GM19240 (cell line): ENCODE data around the gene TMEM95.
"Not testable (repeated sequence)": the region's sequence is repeated elsewhere in the genome, so short reads cannot be mapped to it uniquely, and the experiment has no call there.

ENCODE experiments used
- DNase-seq: peaks from one replicate; pipeline ENCODE4 v3.0.0; 2011; ENCODE audit warnings: low spot score; ENCODE audit not compliant: insufficient read length

Gene TMEM95

DNA sequence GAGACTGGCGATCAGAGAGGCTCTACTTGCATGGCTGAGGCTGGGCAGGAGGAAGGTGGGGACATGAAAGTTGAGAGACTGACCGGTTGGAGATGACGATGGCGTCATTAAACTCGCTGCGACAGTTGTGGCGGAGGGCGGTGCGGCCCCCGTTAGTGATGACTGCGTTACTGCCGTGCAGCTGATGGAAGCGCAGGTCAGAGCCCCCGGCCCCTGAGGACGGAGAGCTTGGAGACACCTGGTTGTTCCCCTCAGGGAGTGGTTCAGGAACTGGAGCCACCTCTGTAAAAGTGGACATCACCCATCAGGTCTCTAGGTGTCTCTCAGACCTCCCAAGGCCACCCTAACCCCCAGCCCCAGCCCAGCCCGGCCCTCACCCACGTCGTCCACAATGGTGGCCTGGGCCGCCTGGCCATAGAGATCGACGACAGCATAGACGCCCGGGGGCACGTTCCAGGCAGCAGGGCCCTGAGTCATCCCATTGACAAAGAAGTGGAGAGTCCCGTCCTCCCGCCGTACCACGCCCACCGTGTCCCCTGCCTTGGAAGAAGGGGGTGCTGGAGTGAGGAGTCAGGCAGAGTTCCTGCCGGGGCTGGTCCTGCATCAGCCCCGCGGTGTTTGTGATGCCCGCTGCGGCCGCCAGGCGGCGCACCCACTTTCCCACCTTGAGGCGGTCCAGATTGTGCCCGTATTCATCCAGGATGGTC is 31.1 kb upstream of the TMEM95 start:
- DNase-seq, result no peak

DNA sequence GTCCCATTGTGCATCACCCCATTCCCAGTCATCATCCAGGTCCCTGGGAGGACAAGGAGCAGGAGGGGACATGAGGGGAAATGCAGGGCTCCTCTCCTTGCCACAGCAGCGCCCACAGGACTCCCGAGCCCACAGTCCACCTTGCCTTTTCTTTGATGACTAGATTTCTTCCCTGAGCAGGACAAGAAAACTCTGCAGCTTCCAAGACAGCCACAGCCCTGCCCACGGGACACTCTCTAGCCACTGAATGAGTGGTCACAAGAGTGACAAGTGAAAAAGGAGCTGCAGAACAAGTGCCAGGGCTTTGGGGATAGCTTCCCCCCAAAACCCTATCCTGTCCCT is 30.5 kb upstream of the TMEM95 start:
- no peak for DNase-seq

DNA sequence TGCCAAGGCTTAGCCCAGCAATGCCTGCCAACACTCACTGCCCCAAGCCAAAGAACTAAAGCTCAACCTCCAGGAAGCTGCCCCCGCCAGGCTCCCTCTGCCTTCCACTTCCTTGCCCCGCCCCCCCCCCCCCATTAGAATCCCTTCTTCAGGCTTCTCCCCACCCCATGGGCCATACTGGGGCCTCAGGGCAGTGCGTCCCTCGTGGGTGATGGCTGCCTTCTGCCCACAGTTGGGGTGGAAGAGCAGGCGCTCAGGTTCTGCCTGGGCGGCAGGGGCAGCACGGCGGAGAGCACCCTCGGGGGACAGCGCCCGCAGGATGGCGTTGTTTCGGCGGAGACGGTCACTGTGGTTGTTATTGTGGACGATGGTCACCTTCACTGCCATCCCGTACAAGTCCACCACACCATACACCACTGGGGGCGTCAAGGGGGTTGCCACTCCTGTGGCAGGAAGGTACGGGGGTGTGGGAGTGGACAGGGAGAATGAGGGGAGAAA is 29.9 kb upstream of the TMEM95 start:
- DNase-seq, result no peak

DNA sequence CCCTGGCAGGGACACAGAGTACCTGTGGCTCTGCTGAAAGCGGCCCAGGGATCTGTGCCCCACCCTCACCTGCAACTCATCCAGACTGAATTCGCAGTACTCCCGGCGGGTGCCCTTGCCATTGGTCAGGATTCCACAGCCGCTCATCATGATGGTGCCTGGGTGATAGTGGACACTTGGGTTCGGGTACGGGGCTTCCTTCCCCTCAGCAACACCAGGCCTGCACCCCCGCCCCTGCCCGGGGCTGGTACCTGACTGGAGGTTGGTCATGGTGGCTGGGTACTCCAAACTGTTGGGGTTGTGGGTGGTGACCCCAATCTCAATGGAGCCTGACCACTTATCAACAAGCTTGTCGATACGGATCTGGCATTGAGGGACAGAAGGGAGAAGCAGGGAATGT is 28.8 kb upstream of the TMEM95 start:
- no peak for DNase-seq

DNA sequence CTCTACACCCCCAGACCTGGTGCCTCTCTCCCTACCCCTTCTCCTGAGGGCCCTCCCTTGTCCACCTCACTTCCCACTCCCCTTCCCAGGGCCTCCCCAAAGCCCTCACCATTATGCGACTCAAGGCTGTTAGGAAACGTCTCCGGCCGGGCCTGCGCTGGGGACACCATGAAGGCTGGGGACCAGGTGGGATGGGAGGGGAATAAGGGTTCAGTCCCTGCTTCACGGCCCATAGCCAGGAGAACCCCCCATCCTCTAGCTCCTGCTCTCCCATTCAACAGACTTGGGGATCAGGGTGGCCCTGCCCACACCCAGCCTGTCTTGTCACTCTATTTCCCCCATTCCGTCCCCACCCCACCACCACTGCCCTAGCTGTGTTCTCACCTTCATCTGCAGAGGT is 27.9 kb upstream of the TMEM95 start:
- no peak for DNase-seq

DNA sequence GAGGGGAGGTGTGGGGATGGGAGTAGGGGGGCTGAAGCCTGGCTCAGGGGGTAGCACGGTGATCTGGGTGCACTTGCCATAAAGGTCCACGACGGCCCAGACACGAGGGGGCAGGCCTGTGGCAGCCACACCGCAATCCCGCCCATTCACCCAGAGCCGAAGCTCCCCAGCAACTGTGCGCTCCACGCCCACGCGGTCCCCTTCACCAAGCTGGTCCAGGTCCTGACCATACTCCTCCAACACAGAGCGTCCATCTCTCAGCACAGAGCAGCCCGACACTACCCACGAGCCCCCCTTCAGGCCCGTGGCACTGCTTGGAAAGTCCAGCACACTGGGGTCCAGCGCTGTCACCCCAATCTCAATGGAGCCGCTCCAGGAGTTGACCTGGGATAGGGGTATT is 27.5 kb upstream of the TMEM95 start:
- DNase-seq, result no peak

DNA sequence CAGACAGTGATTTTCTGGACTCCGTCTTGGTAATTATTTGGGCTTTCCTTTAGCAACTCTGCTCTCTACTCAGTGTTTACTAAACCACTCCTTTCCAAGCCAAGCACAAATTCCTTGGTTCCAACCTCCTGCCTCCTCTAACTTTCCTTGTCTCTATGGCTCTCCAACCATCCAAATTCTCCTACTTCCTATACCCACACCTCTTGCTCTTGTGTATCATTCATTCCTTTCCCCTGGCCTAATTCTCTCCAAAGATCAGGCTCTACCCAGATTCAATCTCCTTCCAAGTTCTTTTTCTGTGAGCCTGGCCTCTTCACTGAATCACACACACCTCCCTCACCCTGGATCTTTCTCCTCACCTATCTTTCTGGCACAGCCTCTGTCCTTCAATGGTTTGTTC is 26.9 kb upstream of the TMEM95 start:
- DNase-seq, result no peak

DNA sequence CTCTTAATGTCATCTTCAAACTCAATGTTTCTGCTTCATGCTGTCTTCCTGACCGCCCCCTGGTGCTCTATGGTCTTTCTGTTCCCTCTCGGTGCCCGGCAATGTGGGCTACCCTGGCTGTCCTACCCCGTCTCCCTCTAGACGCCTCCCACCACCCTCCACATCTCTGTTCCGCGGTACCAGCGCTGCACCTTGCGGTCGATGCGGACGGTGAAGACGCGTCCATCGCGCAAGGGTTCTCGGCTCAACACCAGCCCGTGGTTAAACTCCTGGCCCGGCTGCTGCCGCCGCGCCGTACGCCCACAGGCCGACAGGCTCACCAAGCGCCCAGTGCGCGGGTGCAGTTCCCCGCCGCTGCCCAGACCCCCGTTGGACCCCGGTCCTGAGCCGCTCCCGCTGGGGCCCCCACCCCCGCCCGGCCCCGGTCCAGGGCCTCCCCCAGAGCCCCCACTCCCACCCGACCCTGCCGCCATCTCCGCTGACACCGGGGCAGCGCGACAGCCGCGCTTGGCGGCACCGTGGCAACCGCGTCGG is 26.0 kb upstream of the TMEM95 start, which contains the start of gene NEURL4:
NEURL4 (minus strand) TSS at position 496 of the 534 bp plus-strand sequence; CDS start at position 473, 23 bp downstream.
- DNase-seq, result no peak

DNA sequence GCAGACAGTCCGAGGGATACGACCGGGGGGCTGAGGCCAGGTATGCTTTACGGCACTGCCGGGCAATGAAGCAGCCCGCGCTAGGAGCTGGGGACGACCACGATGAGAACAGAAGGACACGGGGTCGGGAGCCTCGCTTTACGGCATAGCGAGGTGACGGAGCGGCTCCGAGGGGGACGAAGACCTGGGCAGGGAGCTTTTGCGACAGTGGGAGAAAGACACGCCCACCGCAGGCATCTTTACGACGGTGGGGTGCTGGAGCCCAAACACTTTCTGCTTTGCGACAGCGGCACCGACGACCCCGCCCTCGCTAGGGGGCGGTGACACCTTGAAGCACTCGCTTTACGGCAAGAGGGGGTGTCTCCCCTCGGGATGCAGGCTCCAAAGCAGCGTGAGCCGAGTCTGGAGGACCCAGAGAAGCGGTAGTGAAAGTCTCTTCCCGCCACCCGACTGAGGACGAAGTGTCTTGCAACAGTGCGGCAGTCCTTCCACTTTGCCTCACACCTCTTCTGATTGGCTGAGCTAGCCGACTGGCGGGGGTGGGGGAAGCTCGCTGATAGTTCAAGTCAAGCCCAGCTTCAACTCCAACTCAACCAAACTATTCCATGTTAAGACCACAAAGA is 25.5 kb upstream of the TMEM95 start:
- DNase-seq, result peak; percentile 89

DNA sequence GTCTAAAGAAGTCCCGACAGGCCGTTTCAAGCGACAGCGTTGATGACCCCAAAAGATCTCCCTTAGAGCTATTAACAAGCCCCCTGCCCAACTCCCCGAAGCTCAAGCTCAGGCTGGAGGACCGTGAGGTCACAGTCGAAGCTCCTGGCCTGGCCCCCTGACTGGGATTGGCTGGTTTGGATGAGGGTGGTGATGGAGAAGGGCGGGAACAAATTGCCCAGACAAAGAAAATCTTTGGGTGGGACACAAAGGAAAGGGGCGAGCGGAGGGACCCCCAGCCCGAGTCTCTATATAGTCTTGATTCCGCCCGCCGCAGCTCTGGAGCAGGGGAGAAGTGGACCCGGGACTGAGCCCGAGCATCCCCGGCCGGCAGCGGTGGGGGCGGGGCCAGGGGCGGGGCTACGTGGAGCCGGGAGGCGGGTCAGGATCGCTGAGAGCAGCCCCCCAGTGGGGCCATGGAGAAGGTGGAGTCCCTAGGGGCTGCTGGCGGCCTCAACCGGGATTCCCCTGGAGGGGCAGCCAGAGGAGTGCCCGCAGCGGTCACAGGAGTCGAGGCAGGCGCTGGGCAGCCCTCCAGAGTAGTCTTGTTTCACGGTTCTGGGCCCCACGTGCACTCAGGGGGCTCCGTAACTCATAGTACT is 24.8 kb upstream of the TMEM95 start:
- DNase-seq, result peak; percentile 69

DNA sequence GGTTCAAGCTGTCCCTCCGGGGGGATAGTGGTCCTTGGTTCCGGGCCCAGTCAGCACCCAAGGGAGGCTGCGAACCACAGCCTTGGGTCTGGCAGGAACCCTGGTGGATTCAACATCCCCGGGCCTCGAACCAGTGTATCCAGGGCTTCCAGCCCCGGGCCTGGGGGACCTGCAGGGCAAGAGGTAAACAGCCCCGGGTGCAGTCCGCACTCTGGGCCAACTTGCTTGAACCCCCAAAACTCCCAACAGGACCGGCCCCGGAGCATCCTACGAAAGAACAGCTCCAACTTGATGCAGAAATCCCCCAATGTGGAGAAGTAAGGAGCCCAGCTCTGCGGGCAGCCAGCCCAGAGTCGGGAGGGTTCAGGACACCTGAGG is 24.3 kb upstream of the TMEM95 start:
- no peak for DNase-seq

DNA sequence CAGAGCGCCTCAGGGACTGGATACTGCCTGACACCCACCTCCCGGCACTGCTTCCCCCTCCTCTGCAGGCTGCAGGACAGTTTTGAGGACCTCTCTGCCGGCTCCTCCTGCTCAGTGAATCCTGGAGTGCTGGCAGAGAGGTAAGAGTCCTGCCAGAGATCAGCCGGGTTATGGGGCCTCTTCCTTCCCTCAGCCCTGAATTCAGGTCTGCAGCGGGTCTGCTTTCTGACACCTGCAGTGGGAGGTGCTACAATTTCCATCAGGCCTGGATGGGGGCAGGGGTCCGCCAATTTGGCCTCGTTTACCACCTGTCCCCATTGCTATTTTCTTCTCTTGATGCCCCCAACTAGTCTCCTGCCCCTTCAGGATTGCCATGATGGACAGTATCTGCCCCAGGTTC is 22.8 kb upstream of the TMEM95 start:
- no peak for DNase-seq

DNA sequence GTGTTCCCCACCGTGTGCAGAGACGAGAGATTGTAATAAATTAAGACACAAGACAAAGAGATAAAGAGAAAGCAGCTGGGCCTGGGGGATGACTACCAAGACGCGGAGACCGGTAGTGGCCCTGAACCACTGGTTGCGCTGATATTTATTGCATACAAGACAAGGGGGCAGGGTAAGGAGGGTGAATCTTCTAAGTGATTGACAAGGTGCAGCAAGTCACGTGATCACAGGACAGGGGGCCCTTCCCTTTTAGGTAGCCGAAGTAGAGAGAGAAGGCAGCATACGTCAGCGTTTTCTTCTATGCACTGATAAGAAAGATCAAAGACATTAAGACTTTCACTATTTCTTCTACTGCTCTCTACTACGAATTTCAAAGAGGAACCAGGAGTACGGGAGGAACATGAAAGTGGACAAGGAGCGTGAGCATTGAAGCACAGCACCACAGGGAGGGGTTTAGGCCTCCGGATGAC is 22.3 kb upstream of the TMEM95 start:
- DNase-seq, result not testable (repeated sequence)

DNA sequence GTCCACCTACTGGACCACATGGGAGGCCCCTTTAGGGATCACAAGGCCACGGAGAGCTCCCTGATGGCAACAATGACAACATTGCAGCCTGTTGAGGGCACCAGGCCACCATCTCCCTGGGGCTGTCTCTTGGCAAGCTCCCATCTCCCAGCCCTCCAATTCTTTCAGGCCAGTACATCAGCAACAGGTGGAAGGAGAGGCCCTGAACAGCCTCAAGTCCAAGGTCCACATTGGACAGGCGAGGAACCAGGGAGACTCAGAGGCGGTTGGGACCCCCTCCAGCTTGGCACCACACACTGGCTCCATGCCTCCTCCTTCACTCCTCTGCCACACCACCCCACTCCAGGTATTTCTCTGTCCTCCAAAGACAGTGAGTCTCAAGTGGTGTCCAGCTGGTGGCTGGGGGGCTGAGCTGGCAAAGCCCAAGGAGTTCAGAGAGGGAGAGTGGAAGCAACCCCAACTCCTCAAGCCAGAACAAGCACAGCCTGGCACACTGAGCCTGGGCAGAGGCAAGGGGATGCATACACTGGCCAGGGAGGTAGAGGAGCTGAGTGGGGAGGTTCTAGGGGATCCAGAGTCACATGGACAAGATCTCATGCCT is 19.9 kb upstream of the TMEM95 start:
- no peak for DNase-seq

DNA sequence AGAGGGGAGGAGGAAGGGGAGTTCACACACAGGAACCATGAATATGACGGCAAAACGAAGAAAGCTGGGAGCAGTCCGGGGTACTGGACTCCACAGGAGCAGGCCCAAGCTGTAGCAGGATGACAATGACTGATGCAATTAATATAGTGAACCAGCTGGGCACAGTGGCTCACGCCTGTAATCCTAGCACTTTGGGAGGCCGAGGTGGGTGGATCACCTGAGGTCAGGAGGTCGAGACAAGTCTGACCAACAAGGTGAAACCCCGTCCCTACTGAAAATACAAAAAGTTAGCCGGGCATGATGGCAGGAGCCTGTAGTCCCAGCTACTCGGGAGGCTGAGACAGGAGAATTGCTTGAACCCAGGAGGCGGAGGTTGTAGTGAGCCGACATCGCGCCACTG is 19.2 kb upstream of the TMEM95 start:
- DNase-seq, result not testable (repeated sequence)

DNA sequence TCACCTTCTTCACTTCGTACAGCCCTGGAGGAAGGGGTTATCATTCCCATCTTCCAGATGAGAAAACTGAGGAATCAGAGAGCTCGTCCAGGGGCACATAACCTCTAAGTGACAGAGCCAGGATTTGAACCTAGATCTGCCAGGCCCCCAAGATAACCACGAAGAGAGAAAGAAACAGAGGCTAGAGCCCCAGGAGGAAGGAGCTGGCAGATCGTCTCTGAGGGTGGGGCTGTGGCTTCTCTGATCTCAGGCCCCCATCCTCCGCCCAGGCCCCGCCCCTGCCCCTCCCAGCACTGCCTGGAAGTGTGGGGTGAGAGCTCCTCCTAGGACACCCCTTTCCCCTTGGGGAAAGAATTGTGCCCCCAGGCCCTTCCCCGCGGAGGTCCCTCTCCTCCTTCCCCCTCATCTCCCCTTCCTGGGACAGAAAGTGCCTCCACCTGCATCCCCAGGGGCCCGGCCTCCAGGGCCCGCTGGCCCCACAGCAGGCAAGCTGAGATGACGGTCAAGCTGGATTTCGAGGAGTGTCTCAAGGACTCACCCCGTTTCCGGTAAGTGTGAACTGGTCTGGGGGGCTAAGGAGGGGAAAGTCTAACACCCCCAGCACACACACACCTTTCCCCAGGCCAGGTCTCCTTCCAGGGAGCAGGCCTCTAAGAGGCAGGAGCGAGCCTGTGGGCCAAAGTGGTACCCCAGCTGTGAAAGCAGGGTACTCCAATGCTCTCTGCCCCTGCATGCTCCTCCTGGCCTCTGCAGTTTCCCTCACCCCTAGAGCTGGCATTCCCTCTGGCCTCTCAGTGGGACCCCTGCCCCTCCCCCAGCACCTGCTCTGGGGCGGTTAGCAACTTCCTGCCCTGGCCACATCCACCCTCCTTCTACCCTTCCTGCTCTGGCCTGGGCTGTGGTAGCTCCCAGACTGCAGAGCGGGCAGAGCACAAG is 18.4 kb upstream of the TMEM95 start, which contains the start of gene ACAP1:
ACAP1 (plus strand) TSS at position 290 of the 936 bp plus-strand sequence; CDS start at position 496, 206 bp downstream.
- peak; percentile 63 for DNase-seq

DNA sequence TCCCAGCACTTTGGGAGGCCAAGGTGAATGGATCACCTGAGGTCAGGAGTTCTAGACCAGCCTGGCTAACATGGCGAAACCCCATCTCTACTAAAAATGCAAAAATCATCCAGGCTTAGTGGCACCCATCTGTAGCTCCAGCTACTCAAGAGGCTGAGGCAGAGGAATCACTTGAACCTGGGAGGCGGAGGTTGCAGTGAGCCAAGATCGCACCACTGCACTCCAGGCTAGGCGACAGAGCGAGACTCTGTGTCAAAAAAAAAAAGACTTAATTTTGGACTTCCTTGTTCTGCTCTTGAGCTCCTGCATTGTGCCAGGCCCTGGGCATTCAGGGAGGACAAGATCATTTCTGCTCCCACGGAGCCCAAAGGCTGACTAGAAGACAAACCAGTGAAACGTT is 17.4 kb upstream of the TMEM95 start:
- not testable (repeated sequence) for DNase-seq

DNA sequence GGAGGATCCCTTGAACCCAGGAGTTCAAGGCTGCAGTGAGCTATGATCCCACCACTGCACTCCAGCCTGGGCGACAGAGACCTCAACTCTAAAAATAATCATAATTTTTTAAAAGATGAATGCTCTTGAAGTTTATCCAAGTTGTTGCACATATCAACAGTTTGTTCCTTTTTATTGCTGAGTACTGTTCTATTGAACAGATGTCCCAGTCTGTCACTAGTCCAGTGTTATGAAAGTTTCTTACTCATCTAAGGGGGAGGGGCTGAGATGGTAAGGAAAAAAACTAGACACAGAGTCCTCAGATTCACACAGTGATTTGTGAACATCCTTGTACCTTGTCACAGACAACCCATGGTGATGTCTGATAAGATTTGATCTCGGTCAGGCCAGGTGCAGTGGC is 14.8 kb upstream of the TMEM95 start:
- DNase-seq, result no peak

DNA sequence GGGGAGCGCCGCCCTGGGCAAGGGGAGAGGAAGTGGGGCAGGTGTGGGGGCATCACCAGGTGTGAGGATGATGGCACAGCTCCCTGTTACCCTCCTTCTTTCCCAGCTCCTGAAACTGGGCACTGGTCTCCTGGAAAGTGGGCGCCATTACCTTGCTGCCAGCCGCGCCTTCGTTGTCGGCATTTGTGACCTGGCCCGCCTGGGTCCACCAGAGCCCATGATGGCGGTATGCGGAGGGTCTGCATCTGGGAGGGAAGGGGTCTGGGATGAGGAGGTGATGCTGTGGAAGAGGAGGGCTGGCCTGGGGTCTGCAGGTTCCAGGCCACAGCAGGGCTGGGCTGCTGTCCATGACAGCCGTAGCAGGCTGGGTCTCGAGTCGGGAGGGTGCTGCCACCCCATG is 13.1 kb upstream of the TMEM95 start:
- no peak for DNase-seq

DNA sequence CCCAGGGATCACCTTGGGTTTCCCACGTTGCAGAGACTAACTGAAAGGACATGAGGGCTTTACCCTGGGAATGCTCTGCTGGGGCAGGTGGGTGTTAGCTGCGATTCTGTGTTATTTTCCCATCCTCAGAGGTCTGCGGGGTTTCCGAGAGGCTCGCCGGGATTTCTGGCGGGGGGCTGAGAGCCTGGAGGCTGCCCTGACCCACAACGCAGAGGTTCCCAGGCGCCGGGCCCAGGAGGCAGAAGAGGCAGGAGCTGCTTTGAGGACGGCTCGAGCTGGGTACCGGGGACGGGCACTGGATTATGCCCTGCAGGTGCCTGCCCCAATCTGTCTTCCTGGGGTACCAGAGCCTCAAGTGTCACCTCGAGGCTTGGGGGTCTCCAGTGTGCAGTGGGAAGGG is 11.7 kb upstream of the TMEM95 start:
- DNase-seq, result no peak
